Esophagus muscularis mucosa (tissue), 3 donors: ENCODE data around the gene ANP32E.

Experiments used
- CTCF ChIP-seq, 3 experiments: fragments of 200-600 bp in 2 of 3; fragments of 450-650 bp in 1 of 3; sonication (generic) in 2 of 3; IDR thresholded peaks; one replicate each; pipeline ENCODE4 v1.5.1; 2017 to 2019; ENCODE audit warnings: antibody characterized with exemption in 3 of 3, mild to moderate bottlenecking in 2 of 3, moderate library complexity in 1 of 3
- POLR2A ChIP-seq: fragments of 450-650 bp; IDR thresholded peaks from one replicate; pipeline ENCODE4 v1.6.1; 2017; ENCODE audit warnings: antibody characterized with exemption, moderate library complexity, mild to moderate bottlenecking, low read depth
- POLR2AphosphoS5 ChIP-seq, 2 donors: sonication (generic); formaldehyde crosslinking; IDR thresholded peaks; one replicate each; pipeline ENCODE4 v1.6.1; 2017; ENCODE audit warnings: antibody characterized with exemption in 2 of 2

GRCh38 chr1:150210706-150211105 lies 25.2 kb downstream of the ANP32E start:
- no peak for TF ChIP-seq CTCF (IDR thresholded peaks at IDR 0.05)
- TF ChIP-seq POLR2AphosphoS5 (IDR thresholded peaks at IDR 0.05) = no peak
- no peak for TF ChIP-seq POLR2A
